ENCODE measurements around the gene VWA3A.

DNA sequence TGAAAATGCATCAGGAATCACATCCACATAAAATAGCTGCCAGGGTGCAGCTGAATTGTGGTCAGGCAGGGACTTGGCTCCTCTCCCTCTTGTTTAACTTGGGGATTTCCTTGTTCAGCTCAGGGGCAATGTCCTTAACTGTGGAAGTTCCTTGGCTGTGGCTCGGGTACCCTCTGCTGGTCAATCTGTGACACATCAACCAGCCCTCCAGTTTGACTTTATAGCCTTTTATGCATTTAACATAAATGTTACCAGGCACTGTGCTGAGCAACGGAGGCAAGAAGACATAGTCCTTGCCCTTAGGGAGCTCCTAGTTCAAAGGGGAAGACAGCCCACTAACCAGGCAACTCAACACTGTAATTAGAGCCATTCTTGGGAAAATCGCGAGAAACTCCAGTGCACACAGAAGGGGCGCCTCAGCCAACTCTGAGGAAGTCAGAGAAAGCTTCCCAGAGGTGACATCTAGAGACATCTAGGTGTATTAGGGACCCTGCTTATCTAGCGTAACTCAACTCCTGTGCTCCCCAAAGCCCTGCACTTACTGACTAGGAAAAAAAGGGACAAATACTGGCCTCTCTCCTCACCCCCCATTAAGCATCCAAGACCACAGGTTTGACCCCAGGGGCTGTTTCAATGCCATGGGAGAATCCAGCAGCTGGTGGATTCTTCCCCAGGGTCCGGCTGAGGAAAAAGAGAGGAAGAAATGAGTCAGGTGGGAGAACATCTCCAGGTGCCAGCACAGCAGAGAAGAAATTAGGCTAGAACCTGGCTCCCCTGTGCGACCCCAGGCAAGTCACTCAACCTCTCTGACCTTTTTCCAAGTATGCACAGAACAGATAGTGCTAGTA, 96.5 kb downstream of the VWA3A start:
- no peak for TF ChIP-seq POLR2A (IDR thresholded peaks at IDR 0.05; ENCODE audit: low read length)
- TF ChIP-seq, protein P1, sequence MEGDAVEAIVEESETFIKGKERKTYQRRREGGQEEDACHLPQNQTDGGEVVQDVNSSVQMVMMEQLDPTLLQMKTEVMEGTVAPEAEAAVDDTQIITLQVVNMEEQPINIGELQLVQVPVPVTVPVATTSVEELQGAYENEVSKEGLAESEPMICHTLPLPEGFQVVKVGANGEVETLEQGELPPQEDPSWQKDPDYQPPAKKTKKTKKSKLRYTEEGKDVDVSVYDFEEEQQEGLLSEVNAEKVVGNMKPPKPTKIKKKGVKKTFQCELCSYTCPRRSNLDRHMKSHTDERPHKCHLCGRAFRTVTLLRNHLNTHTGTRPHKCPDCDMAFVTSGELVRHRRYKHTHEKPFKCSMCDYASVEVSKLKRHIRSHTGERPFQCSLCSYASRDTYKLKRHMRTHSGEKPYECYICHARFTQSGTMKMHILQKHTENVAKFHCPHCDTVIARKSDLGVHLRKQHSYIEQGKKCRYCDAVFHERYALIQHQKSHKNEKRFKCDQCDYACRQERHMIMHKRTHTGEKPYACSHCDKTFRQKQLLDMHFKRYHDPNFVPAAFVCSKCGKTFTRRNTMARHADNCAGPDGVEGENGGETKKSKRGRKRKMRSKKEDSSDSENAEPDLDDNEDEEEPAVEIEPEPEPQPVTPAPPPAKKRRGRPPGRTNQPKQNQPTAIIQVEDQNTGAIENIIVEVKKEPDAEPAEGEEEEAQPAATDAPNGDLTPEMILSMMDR (IDR thresholded peaks at IDR 0.05): peak; percentile 92
- no peak for TF ChIP-seq MAX (IDR thresholded peaks at IDR 0.05)
- no peak for TF ChIP-seq GATA3 (IDR thresholded peaks at IDR 0.05; ENCODE audit: borderline replicate concordance)
- TF ChIP-seq HOXA7 (CRISPR knock-in tag; IDR thresholded peaks at IDR 0.05): no peak
- TF ChIP-seq PBX3 (IDR thresholded peaks at IDR 0.05): no peak
- no peak for TF ChIP-seq EP300 (IDR thresholded peaks at IDR 0.05)
- TF ChIP-seq USF2 (IDR thresholded peaks at IDR 0.05): no peak
- TF ChIP-seq CEBPB (IDR thresholded peaks at IDR 0.05): no peak
- no peak for TF ChIP-seq RCOR1 (IDR thresholded peaks at IDR 0.05; ENCODE audit: low read depth, low read length)
- TF ChIP-seq HES2 (IDR thresholded peaks at IDR 0.05): no peak
- no peak for TF ChIP-seq ESRRA (IDR thresholded peaks at IDR 0.05; ENCODE audit: borderline replicate concordance, low read length)

Measured in A549 (cell line).